ENCODE measurements around the gene NHERF1.

The NHERF1 gene

GRCh38 chr17:74738051-74738996 lies 10.1 kb upstream of the NHERF1 start (continued):
- no peak for TF ChIP-seq TSHZ2 (CRISPR knock-in tag; IDR thresholded peaks at IDR 0.05)
- no peak for TF ChIP-seq BACH2 (CRISPR knock-in tag; IDR thresholded peaks at IDR 0.05; ENCODE audit: borderline replicate concordance)
- no peak for TF ChIP-seq ZC3H10 (CRISPR knock-in tag; IDR thresholded peaks at IDR 0.05)
- no peak for TF ChIP-seq OSR1 (CRISPR knock-in tag; IDR thresholded peaks at IDR 0.05)
- TF ChIP-seq GLIS3 (CRISPR knock-in tag; IDR thresholded peaks at IDR 0.05) = no peak
- TF ChIP-seq POU6F1 (CRISPR knock-in tag; IDR thresholded peaks at IDR 0.05; ENCODE audit: borderline replicate concordance, low read depth) = no peak
- TF ChIP-seq SNAI2 (CRISPR knock-in tag; IDR thresholded peaks at IDR 0.05) = no peak
- TF ChIP-seq ZNF8 (CRISPR knock-in tag; IDR thresholded peaks at IDR 0.05) = no peak
- no peak for TF ChIP-seq TCF4 (CRISPR knock-in tag; IDR thresholded peaks at IDR 0.05; ENCODE audit: borderline replicate concordance)

GRCh38 chr17:74739227-74739831 lies 9.1 kb upstream of the NHERF1 start:
- no peak for ATAC-seq
- TF ChIP-seq ZNF8 (CRISPR knock-in tag; IDR thresholded peaks at IDR 0.05) (no peak), GLIS3 (CRISPR knock-in tag; IDR thresholded peaks at IDR 0.05) (no peak), POU6F1 (CRISPR knock-in tag; IDR thresholded peaks at IDR 0.05; ENCODE audit: borderline replicate concordance, low read depth) (no peak), ZFP30 (CRISPR knock-in tag; IDR thresholded peaks at IDR 0.05) (no peak), RARB (CRISPR knock-in tag; IDR thresholded peaks at IDR 0.05) (no peak), CSRNP3 (CRISPR knock-in tag; IDR thresholded peaks at IDR 0.05) (no peak), CSDC2 (CRISPR knock-in tag; IDR thresholded peaks at IDR 0.05) (no peak), OSR1 (CRISPR knock-in tag; IDR thresholded peaks at IDR 0.05) (no peak)

- TF ChIP-seq ESRRG (CRISPR knock-in tag; IDR thresholded peaks at IDR 0.05) (no peak), TCF4 (CRISPR knock-in tag; IDR thresholded peaks at IDR 0.05; ENCODE audit: borderline replicate concordance) (no peak), CSDC2 (CRISPR knock-in tag; IDR thresholded peaks at IDR 0.05) (no peak), ZFP3 (CRISPR knock-in tag; IDR thresholded peaks at IDR 0.05) (no peak), SNAI2 (CRISPR knock-in tag; IDR thresholded peaks at IDR 0.05) (no peak), ZC3H10 (CRISPR knock-in tag; IDR thresholded peaks at IDR 0.05) (no peak), GLIS3 (CRISPR knock-in tag; IDR thresholded peaks at IDR 0.05) (no peak), BACH2 (CRISPR knock-in tag; IDR thresholded peaks at IDR 0.05; ENCODE audit: borderline replicate concordance) (no peak), RARB (CRISPR knock-in tag; IDR thresholded peaks at IDR 0.05) (no peak), TOX (CRISPR knock-in tag; IDR thresholded peaks at IDR 0.05; ENCODE audit: borderline replicate concordance) (no peak), PATZ1 (CRISPR knock-in tag; IDR thresholded peaks at IDR 0.05; ENCODE audit: borderline replicate concordance) (no peak), ZNF565 (CRISPR knock-in tag; conservative IDR thresholded peaks at IDR 0.05; ENCODE audit: low read depth) (no peak)
- no peak for ATAC-seq
Measured at GRCh38 chr17:74740173-74740572, 8.3 kb upstream of the NHERF1 start.

Measured in SK-N-SH treated with all-trans-retinoic acid at 6 μM for 48 hours (cell line).